Activated CD4-positive, alpha-beta T cell treated with anti-CD3 and anti-CD28 coated beads for 36 hours (primary cell): ENCODE data around the gene DUSP22. TPM values are rescaled to one million over a fixed set of nuclear protein-coding genes. Genes with fewer than 3 reads are reported as not detected.
"Not testable (repeated sequence)": the region's sequence is repeated elsewhere in the genome, so short reads cannot be mapped to it uniquely, and the experiment has no call there.

Experiments
- ATAC-seq: fragments of 200-7000 bp; cut with Tn5 transposase; one replicate; pipeline ENCODE4 v1.10.0; 2021; ENCODE audit warnings: mild to moderate bottlenecking, moderate library complexity
- CTCF ChIA-PET: fragments of 350-600 bp; sonication (Branson Sonifier 250); formaldehyde crosslinking; loops from one replicate; lab custom pipeline; 2021; ENCODE audit warnings: antibody characterized with exemption; lab: Charles Lee
- POLR2A ChIA-PET: fragments of 350-600 bp; sonication (Branson Sonifier 250); formaldehyde crosslinking; loops from one replicate; lab custom pipeline; 2021; ENCODE audit warnings: antibody characterized with exemption, inconsistent platforms; lab: Charles Lee
- DNase-seq: peaks from one replicate; pipeline ENCODE4 v3.0.0-alpha.2; 2020
- H3K27ac Mint-ChIP-seq: one replicate; pipeline ENCODE4 v1.8.0; 2021; ENCODE audit warnings: mixed read lengths
- H3K27me3 Mint-ChIP-seq: one replicate; pipeline ENCODE4 v1.8.0; 2021; ENCODE audit warnings: mixed read lengths
- H3K36me3 Mint-ChIP-seq: one replicate; pipeline ENCODE4 v1.8.0; 2021; ENCODE audit warnings: low read depth, mixed read lengths
- H3K4me1 Mint-ChIP-seq: one replicate; pipeline ENCODE4 v1.8.0; 2021; ENCODE audit warnings: mixed read lengths
- H3K4me3 Mint-ChIP-seq: one replicate; pipeline ENCODE4 v1.8.0; 2021; ENCODE audit warnings: mild to moderate bottlenecking, moderate library complexity, mixed read lengths
- H3K9me3 Mint-ChIP-seq: one replicate; pipeline ENCODE4 v1.8.0; 2021; ENCODE audit warnings: low read depth, mixed read lengths
- intact Hi-C, 2 experiments: fragments of 100-400 bp; cut with DNase I in 1 of 2; cut with micrococcal nuclease in 1 of 2; formaldehyde crosslinking; loops; one replicate each; pipeline versions ENCODE4 v1.14.2 to v1.15.1; 2022 to 2024; cut with DNase I, micrococcal nuclease
- total RNA-seq, 2 experiments: library from RNA; stranded (reverse); gene quantifications; one replicate each; pipeline ENCODE4 v1.2.3, GENCODE V29; 2021

The DUSP22 gene
- total RNA-seq, 2 experiments from 2014 or later = 33.2 to 33.7 TPM

DNA sequence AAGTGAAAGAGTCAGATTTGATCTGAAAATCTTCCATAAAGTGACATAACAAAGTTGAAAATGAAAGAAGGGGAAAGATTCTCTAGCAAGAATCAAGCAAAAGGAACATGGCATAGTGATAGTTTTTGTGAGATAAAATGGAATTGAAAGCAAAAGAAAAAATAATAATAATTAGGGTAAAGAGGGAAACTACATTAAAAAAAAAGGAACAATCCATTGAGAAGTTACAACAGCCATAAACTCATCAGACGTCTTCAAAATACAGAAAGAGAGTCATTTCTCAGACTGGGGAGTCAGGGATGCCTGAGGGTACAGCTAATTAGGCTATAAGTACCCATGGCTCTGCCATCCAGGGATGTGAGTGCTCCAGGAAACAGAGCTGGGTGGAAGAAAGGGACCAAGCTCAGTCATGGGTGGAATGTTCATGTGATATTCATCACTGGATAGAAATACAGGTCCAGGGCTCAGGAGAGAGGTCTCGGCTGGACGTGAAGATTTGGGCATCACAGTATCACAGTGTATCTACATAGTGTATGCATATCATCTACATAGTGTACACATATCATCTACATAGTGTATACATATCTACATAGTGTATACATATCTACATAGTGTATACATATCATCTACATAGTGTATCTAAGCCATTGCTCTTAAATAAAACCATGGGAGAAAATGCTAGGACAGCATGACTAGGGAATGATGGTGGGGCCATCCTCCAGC, 29.4 kb downstream of the DUSP22 start:
- Mint-ChIP-seq H3K27ac (no peak overlapping the region), H3K36me3 (peaks cover 3% of the 10 kb centered on the region), H3K9me3 (no peaks in the 10 kb centered on the region), H3K4me1 (peaks cover 13% of the 10 kb centered on the region), H3K27me3 (no peaks in the 10 kb centered on the region), H3K4me3 (no peak overlapping the region)
- intact Hi-C loops = no loop called here
- POLR2A ChIA-PET = no interaction called here
- ATAC-seq (no peak), DNase-seq (no peak)
- CTCF ChIA-PET = interaction anchor here (1.2 kb wide), 1 partner anchor 11 kb away, joined by 5 read pairs; no protein-coding TSS in a partner anchor

DNA sequence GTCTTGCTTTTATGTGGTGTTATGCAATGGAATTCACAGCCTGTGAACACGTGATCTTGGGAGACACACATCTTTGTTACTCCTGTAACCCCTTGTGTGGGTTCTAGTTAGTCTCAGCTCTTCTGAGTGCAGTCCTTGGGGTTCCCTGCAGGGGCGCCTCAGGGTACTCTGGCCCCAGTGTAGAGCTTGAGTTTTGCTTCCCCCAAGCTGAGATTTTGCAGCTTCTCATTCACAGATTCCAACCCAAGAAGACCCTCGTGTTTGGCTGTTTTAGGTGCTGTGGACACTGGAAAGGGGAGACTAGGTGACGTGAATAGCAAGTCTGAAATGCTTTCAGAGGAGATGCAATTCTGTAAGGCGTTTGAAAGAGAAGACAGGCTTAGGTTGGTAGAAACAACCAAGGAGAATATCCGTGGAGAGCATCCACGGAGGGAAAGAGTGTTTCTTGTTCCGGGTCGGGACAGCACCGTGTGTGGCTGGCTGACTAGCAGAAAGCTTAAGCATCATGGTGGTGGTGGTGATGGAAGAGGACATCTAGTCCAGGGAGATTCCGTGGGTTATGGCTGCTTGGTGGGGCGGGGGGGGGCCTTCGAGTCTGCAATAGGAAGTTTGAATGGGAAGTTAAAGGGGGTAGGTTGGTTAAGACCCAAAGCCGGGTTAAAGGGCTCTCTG, 30.1 kb downstream of the DUSP22 start:
- Mint-ChIP-seq H3K4me1 (peaks cover 7% of the 10 kb centered on the region), H3K36me3 (peaks cover 2% of the 10 kb centered on the region), H3K27me3 (no peaks in the 10 kb centered on the region), H3K9me3 (no peaks in the 10 kb centered on the region), H3K27ac (no peak overlapping the region), H3K4me3 (no peak overlapping the region)
- ATAC-seq = no peak
- POLR2A ChIA-PET = no interaction called here
- CTCF ChIA-PET = interaction anchor here (1.0 to 1.2 kb wide), 3 partner anchors 10 to 16 kb away, joined by 4 to 5 read pairs (median 5); no protein-coding TSS in a partner anchor
- no peak for DNase-seq
- intact Hi-C loops = no loop called here

DNA sequence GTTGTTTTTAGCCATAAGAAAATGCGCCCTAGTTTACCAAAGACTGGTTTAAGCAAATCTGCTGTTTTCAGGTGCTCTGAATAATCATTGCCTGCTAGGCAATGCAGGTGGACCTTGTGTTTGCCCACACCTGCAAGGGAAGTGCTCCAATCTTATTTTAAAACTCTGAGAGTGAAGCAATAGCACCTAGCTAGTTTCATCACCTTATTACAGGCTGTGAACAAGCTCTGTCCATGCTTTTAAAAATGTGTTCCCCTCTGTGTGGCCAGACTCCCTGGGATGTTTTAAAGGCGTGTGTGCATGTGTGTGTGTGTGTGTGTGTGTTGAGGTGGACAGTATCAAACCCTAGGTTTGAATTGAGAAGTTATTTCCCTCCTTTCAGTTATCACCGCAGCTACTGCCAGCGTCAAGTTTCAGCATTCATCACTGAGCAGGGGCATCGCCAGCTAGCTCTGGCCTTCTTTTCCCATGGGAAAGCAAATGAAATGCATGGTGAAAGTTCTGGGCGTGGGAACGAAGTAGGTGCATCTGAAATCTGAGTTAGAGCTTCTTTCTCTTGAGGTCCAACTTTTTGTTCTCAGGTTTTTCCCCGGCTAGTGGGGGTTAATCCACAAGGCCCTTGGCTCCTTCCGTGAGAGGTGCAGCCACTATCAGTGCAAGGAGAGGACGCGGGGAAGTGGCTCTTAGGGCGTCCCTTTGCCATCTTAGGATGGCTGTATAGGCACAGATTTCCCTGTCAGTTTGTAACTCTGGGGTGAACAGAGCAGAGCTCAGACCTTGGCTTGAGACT, 30.8 kb downstream of the DUSP22 start:
- no peak for DNase-seq
- Mint-ChIP-seq H3K4me1 (peaks cover 3% of the 10 kb centered on the region), H3K27me3 (no peaks in the 10 kb centered on the region), H3K36me3 (peaks cover 2% of the 10 kb centered on the region), H3K4me3 (no peak overlapping the region), H3K27ac (no peak overlapping the region), H3K9me3 (no peaks in the 10 kb centered on the region)
- ATAC-seq = no peak
- intact Hi-C loops = no loop called here
- ChIA-PET POLR2A (no interaction called here), CTCF (interaction anchor here (0.6 to 1.2 kb wide), 6 partner anchors 9 to 346 kb away, joined by 3 to 5 read pairs (median 4); no protein-coding TSS in a partner anchor)

DNA sequence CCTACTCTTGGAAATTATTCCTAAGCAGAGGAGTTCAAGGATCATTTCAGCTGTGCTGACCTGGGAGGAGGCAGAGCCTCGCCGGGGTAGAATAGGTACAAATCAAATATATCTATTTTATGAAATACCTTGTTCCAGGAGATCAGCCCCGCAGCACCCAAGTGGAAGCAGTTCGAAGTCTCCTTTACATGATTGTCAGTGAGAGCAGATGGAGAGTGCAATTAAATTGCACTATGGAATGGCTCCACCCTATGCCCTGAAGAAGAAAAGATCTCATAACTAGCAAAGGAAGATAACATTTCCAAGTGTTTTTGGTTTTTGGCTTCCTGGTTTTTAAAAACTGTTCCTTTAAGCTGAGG, 31.4 kb downstream of the DUSP22 start:
- ChIA-PET POLR2A (no interaction called here), CTCF (interaction anchor here (0.8 to 1.3 kb wide), 6 partner anchors 8 to 345 kb away, joined by 3 to 5 read pairs (median 4); no protein-coding TSS in a partner anchor)
- H3K36me3 Mint-ChIP-seq = peaks cover 2% of the 10 kb centered on the region

DNA sequence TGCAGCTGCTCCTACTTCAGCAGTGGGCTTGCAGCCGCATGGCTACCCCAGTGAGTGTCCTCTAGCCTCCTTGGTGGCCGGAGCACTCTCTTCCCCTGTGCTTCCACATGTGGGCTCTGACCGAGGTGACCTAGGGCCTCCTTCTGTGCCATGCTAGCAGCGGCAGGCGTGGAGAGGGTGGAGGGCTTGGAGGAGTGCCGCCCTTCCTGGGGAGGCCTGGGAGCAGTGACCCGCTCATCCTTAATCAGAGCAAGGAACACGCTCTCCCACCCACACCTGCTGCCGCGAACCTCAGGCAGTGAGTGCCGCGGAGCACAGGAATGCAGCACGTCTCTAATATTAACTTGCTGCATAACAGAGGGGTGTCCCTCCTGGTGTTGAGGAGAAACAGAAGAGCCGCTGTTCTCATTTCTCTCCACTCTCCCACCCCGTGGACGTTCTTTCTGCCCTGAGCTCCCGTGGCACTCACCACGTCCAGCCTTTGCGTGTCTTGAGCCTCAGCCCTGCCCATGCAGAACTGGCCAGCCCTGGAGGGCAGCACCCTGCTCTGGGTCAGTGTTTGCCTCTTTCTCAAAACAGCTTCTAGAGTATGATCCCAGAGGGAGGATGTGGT, 31.9 kb downstream of the DUSP22 start:
- Mint-ChIP-seq H3K27me3 (no peaks in the 10 kb centered on the region), H3K27ac (no peak overlapping the region), H3K4me3 (no peak overlapping the region), H3K9me3 (no peaks in the 10 kb centered on the region), H3K36me3 (no peaks in the 10 kb centered on the region), H3K4me1 (no peaks in the 10 kb centered on the region)
- intact Hi-C loops = no loop called here
- ATAC-seq = no peak
- ChIA-PET CTCF (interaction anchor here (0.7 to 1.3 kb wide), 5 partner anchors 8 to 344 kb away, joined by 3 to 5 read pairs (median 4); no protein-coding TSS in a partner anchor), POLR2A (no interaction called here)
- no peak for DNase-seq

More for the DNA sequence above, 31.4 kb downstream of the DUSP22 start:
- no peak for ATAC-seq
- Mint-ChIP-seq H3K4me3 (no peak overlapping the region), H3K9me3 (no peaks in the 10 kb centered on the region), H3K27ac (no peak overlapping the region), H3K27me3 (no peaks in the 10 kb centered on the region), H3K4me1 (peaks cover under 1% of the 10 kb centered on the region)
- intact Hi-C loops = no loop called here
- no peak for DNase-seq

DNA sequence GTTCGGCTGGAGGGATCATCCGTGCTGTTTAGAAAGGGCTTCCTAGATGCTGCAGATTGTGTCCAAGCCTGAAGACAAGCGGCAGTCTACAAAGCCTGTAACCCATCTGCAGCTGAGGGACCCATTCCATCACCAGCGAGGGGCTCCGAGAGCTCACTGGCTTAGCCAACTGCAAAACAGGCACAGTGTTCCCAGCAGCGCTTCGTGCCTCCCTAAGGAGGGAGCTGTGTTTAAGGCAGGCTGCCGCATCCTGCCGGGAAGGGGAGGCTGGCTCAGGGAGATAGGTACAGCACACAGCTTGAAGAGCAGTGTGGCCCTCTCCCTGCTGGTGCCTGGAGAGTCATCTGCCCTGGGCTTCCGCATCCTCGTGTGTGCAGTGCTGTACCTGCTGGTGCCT, 32.4 kb downstream of the DUSP22 start:
- intact Hi-C loops = no loop called here
- ATAC-seq = no peak
- H3K27ac Mint-ChIP-seq = no peak overlapping the region
- ChIA-PET CTCF (interaction anchor here (0.7 to 1.3 kb wide), 2 partner anchors 8 to 136 kb away, joined by 3 to 4 read pairs; no protein-coding TSS in a partner anchor), POLR2A (no interaction called here)
- no peaks in the 10 kb centered on the region for H3K36me3 Mint-ChIP-seq
- H3K4me1 Mint-ChIP-seq = no peaks in the 10 kb centered on the region
- no peak for DNase-seq
- H3K9me3 Mint-ChIP-seq = no peaks in the 10 kb centered on the region
- H3K27me3 Mint-ChIP-seq = no peaks in the 10 kb centered on the region
- H3K4me3 Mint-ChIP-seq = no peak overlapping the region

DNA sequence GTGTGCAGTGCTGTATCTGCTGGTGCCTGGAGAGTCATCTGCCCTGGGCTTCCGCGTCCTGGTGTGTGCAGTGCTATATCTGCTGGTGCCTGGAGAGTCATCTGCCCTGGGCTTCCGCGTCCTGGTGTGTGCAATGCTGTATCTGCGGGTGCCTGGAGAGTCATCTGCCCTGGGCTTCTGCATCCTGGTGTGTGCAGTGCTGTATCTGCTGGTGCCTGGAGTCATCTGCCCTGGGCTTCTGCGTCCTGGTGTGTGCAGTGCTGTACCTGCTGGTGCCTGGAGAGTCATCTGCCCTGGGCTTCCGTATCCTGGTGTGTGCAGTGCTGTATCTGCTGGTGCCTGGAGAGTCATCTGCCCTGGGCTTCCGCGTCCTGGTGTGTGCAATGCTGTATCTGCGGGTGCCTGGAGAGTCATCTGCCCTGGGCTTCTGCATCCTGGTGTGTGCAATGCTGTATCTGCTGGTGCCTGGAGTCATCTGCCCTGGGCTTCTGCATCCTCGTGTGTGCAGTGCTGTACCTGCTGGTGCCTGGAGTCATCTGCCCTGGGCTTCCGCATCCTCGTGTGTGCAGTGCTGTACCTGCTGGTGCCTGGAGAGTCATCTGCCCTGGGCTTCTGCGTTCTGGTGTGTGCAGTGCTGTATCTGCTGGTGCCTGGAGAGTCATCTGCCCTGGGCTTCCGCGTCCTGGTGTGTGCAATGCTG, 33.0 kb downstream of the DUSP22 start:
- H3K27ac Mint-ChIP-seq, CTCF ChIA-PET, POLR2A ChIA-PET, H3K36me3 Mint-ChIP-seq, H3K4me1 Mint-ChIP-seq, H3K9me3 Mint-ChIP-seq, intact Hi-C loops, H3K27me3 Mint-ChIP-seq, DNase-seq, H3K4me3 Mint-ChIP-seq, ATAC-seq: not testable (repeated sequence)

DNA sequence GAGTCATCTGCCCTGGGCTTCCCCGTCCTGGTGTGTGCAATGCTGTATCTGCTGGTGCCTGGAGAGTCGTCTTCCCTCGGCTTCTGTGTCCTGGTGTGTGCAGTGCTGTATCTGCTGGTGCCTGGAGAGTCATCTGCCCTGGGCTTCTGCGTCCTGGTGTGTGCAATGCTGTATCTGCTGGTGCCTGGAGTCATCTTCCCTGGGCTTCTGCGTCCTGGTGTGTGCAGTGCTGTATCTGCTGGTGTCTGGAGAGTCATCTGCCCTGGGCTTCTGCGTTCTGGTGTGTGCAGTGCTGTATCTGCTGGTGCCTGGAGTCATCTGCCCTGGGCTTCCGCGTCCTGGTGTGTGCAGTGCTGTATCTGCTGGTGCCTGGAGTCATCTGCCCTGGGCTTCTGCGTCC, 33.8 kb downstream of the DUSP22 start:
- ATAC-seq, H3K36me3 Mint-ChIP-seq, POLR2A ChIA-PET, H3K27me3 Mint-ChIP-seq, intact Hi-C loops, CTCF ChIA-PET, H3K4me3 Mint-ChIP-seq, H3K27ac Mint-ChIP-seq, H3K9me3 Mint-ChIP-seq, H3K4me1 Mint-ChIP-seq, DNase-seq: not testable (repeated sequence)

DNA sequence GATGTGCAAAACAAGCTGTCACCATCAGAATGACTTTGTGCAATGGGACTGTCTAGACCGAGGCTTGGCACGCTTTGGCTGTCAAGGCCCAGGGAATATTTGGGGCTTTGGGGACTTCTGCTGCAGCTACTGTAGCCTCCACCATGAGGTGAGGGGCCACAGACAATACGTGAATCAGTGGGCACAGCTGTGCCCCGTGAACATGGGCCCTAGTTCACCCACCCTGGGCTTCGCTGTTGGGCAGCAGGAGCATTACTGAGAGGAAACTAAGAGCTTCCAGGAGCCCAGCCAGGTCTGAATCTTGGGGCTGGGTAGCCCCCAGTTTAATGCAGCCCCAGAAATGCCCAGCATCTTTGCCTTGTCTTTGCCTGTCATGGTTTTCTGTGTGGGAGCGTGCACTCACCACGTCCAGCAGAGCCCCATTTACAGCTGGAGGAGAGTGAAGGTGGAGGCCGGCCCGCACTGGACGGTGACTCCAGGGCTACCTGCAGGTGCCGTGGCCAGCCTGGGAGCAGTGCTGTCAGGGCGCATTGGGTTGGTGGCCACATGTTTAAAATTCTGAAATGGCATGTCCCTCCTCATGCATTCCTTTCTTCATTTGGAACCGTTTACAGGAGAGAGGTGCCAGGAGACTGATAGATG, 34.7 kb downstream of the DUSP22 start:
- intact Hi-C loops = no loop called here
- no peak overlapping the region for H3K4me3 Mint-ChIP-seq
- H3K36me3 Mint-ChIP-seq = no peaks in the 10 kb centered on the region
- H3K4me1 Mint-ChIP-seq = no peaks in the 10 kb centered on the region
- ATAC-seq (no peak), DNase-seq (no peak)
- ChIA-PET POLR2A (interaction anchor here (0.7 kb wide), 1 partner anchor 159 kb away, joined by 3 read pairs; no protein-coding TSS in a partner anchor), CTCF (interaction anchor here (0.8 kb wide), 1 partner anchor 62 kb away, joined by 3 read pairs; no protein-coding TSS in a partner anchor)
- no peaks in the 10 kb centered on the region for H3K27me3 Mint-ChIP-seq
- H3K27ac Mint-ChIP-seq = no peak overlapping the region
- H3K9me3 Mint-ChIP-seq = no peaks in the 10 kb centered on the region

DNA sequence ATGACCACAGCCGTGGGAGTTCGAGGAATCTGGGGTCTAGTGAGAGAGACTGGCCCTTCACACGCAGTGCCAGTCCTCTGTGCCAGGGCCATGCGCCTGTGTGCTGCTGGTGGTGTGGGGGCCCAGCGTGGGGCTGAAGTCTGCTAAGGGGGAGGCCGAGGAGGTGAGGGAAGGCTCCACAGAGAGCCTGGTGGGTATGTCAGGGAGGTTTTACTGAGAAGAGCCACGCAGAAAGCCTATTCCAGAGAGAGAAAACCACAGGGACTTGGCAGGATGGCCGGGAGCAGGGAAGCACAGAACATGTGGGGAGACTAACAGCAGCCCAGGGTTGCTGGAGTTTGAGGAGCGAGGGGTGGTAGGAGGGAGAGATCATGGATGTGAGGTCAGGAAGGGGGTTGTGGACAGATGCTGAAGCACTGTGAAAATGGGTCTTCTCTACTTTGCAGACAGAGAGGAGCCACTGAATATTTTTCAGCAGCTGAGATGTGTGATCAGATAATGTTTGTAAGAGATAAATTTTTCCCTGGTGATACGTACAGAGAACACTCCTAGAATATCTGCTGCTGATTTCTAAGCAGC, 35.3 kb downstream of the DUSP22 start:
- no peak overlapping the region for H3K4me3 Mint-ChIP-seq
- intact Hi-C loops = no loop called here

More for the DNA sequence above, 35.3 kb downstream of the DUSP22 start:
- CTCF ChIA-PET = interaction anchor here (0.7 to 0.8 kb wide), 2 partner anchors 61 to 394 kb away, joined by 3 read pairs; no protein-coding TSS in a partner anchor
- Mint-ChIP-seq H3K4me1 (no peaks in the 10 kb centered on the region), H3K27me3 (no peaks in the 10 kb centered on the region), H3K27ac (no peak overlapping the region), H3K9me3 (no peaks in the 10 kb centered on the region), H3K36me3 (no peaks in the 10 kb centered on the region)
- no peak for DNase-seq
- no peak for ATAC-seq
- POLR2A ChIA-PET = interaction anchor here (1.0 kb wide), 1 partner anchor 102 kb away, joined by 3 read pairs; no protein-coding TSS in a partner anchor
